ENCODE data around the gene PRXL2B.
"Not testable (repeated sequence)": the region's sequence is repeated elsewhere in the genome, so short reads cannot be mapped to it uniquely, and the experiment has no call there.

The PRXL2B gene

GRCh38 chr1:2612591-2613365 lies 26.2 kb downstream of the PRXL2B start:
- H3K4me3 ChIP-seq (ENCODE audit: low read depth, low read length): no peak overlapping the region
- TF ChIP-seq CTCF (IDR thresholded peaks at IDR 0.05; ENCODE audit: borderline replicate concordance, insufficient read depth, low read depth, low read length): no peak

GRCh38 chr1:2614145-2614544 lies 27.6 kb downstream of the PRXL2B start:
- TF ChIP-seq CTCF (IDR thresholded peaks at IDR 0.05; ENCODE audit: borderline replicate concordance, insufficient read depth, low read depth, low read length): no peak

GRCh38 chr1:2617971-2618470 lies 31.4 kb downstream of the PRXL2B start:
- H3K4me3 ChIP-seq (ENCODE audit: low read depth, low read length): no peak overlapping the region
- no peak for TF ChIP-seq CTCF (IDR thresholded peaks at IDR 0.05; ENCODE audit: borderline replicate concordance, insufficient read depth, low read depth, low read length)

More at GRCh38 chr1:2614145-2614544, 27.6 kb downstream of the PRXL2B start:
- H3K4me3 ChIP-seq (ENCODE audit: low read depth, low read length): no peak overlapping the region

GRCh38 chr1:2623571-2624337 lies 37.2 kb downstream of the PRXL2B start:
- no peak for TF ChIP-seq CTCF (IDR thresholded peaks at IDR 0.05; ENCODE audit: borderline replicate concordance, insufficient read depth, low read depth, low read length)
- H3K4me3 ChIP-seq (ENCODE audit: low read depth, low read length): no peak overlapping the region

GRCh38 chr1:2624735-2625300 lies 38.2 kb downstream of the PRXL2B start:
- H3K4me3 ChIP-seq (ENCODE audit: low read depth, low read length): no peak overlapping the region
- no peak for TF ChIP-seq CTCF (IDR thresholded peaks at IDR 0.05; ENCODE audit: borderline replicate concordance, insufficient read depth, low read depth, low read length)

GRCh38 chr1:2625311-2625710 lies 38.7 kb downstream of the PRXL2B start:
- TF ChIP-seq CTCF (IDR thresholded peaks at IDR 0.05; ENCODE audit: borderline replicate concordance, insufficient read depth, low read depth, low read length): no peak
- H3K4me3 ChIP-seq (ENCODE audit: low read depth, low read length): no peak overlapping the region

GRCh38 chr1:2625748-2626147 lies 39.2 kb downstream of the PRXL2B start:
- not testable (repeated sequence) for H3K4me3 ChIP-seq (ENCODE audit: low read depth, low read length)

Data from GM12875 (cell line).